PC-3 (cell line): Measurements from ENCODE around the gene JAG2. TPM values are rescaled to one million over a fixed set of nuclear protein-coding genes. Genes with fewer than 3 reads are reported as not detected.

Source experiments
- ATAC-seq: fragments of 200-7000 bp; cut with Tn5 transposase; 2 replicates; pipeline ENCODE4 v1.9.1; 2020; ENCODE audit warnings: mild to moderate bottlenecking, moderate library complexity
- BruUV-seq: library from RNA; stranded (reverse); fragments of 400-500 nt; replicated peaks from 2 replicates; lab custom pipeline; 2021; lab: Mats Ljungman, UMichigan
- CTCF ChIA-PET: fragments of 300-600 bp; sonication (Branson Sonifier 250); formaldehyde crosslinking; loops from one replicate; lab custom pipeline; 2022; ENCODE audit warnings: antibody characterized with exemption; lab: Charles Lee
- POLR2A ChIA-PET: fragments of 300-600 bp; sonication (Branson Sonifier 250); formaldehyde crosslinking; loops from one replicate; lab custom pipeline; 2022; ENCODE audit warnings: antibody characterized with exemption; ENCODE audit not compliant: unreplicated experiment; lab: Charles Lee
- DNase-seq: peaks from one replicate; pipeline ENCODE4 v3.0.0-alpha.2; 2015
- H2AFZ ChIP-seq: fragments of 300-600 bp; sonication (generic); 2 replicates; pipeline ENCODE4 v1.6.0; 2016; ENCODE audit warnings: antibody characterized with exemption, low read length
- H3F3A ChIP-seq: fragments of 300-600 bp; sonication (generic); one replicate; pipeline ENCODE4 v1.6.0; 2017; ENCODE audit warnings: antibody characterized with exemption, low read length, control low read depth, mild to moderate bottlenecking; ENCODE audit not compliant: unreplicated experiment
- H3K27ac ChIP-seq: fragments of 300-600 bp; sonication (generic); 2 replicates; pipeline ENCODE4 v1.5.1; 2016; ENCODE audit warnings: mild to moderate bottlenecking, low read length
- H3K27me3 ChIP-seq: fragments of 300-600 bp; sonication (generic); 2 replicates; pipeline ENCODE4 v1.6.1; 2016; ENCODE audit warnings: low read length, mixed read lengths
- H3K36me3 ChIP-seq: fragments of 300-600 bp; sonication (generic); 2 replicates; pipeline ENCODE4 v1.6.1; 2016; ENCODE audit warnings: low read depth, mixed run types, low read length, mixed read lengths
- H3K4me1 ChIP-seq: fragments of 300-600 bp; sonication (generic); 2 replicates; pipeline ENCODE4 v1.5.1; 2016; ENCODE audit warnings: low read length; ENCODE audit not compliant: insufficient read depth
- H3K4me2 ChIP-seq: fragments of 300-600 bp; sonication (generic); 2 replicates; pipeline ENCODE4 v1.6.0; 2016; ENCODE audit warnings: low read length
- H3K4me3 ChIP-seq: fragments of 300-600 bp; sonication (generic); 2 replicates; pipeline ENCODE4 v1.5.1; 2016; ENCODE audit warnings: mild to moderate bottlenecking, low read length, mixed read lengths
- H3K79me2 ChIP-seq: fragments of 300-600 bp; sonication (generic); 2 replicates; pipeline ENCODE4 v1.6.1; 2017; ENCODE audit warnings: low read length, mixed read lengths
- H3K9ac ChIP-seq: fragments of 300-600 bp; sonication (generic); 2 replicates; pipeline ENCODE4 v1.6.0; 2016; ENCODE audit warnings: mild to moderate bottlenecking, low read length
- H3K9me2 ChIP-seq: fragments of 300-600 bp; sonication (generic); replicated peaks from 2 replicates; pipeline ENCODE4 v1.6.1; 2016; ENCODE audit warnings: mixed run types, low read length, mixed read lengths
- H3K9me3 ChIP-seq: fragments of 300-600 bp; sonication (generic); 2 replicates; pipeline ENCODE4 v1.6.1; 2016; ENCODE audit warnings: low read length, mixed read lengths
- H4K20me1 ChIP-seq: fragments of 300-600 bp; sonication (generic); 2 replicates; pipeline ENCODE4 v1.6.1; 2016; ENCODE audit warnings: low read length, mixed read lengths
- CTCF ChIP-seq: fragments of 300-600 bp; sonication (generic); conservative IDR thresholded peaks from 2 replicates; pipeline ENCODE4 v1.5.1; 2017; ENCODE audit warnings: antibody characterized with exemption, low read depth, mild to moderate bottlenecking, low read length
- EZH2 ChIP-seq: fragments of 300-600 bp; sonication (generic); IDR thresholded peaks from one replicate; pipeline ENCODE4 v1.6.1; 2017; ENCODE audit warnings: antibody characterized with exemption, mild to moderate bottlenecking, low read length; ENCODE audit not compliant: unreplicated experiment
- EZH2phosphoT487 ChIP-seq: fragments of 300-600 bp; sonication (generic); IDR thresholded peaks from 2 replicates; pipeline ENCODE4 v1.6.1; 2018; ENCODE audit warnings: mild to moderate bottlenecking, antibody characterized with exemption, low read length, borderline replicate concordance
- intact Hi-C: fragments of 100-400 bp; cut with micrococcal nuclease; formaldehyde crosslinking; loops from 2 replicates; pipeline ENCODE4 v1.9.0; 2023
- total RNA-seq: library from RNA; depleted of rRNA; stranded (reverse); fragments of >200 nt; gene quantifications from 2 replicates; pipeline ENCODE4 v1.2.3, GENCODE V29; 2014

Gene JAG2
- total RNA-seq, 1 experiment from 2014 or later, result 57.1 TPM

GRCh38 chr14:105095236-105095805 is 73.3 kb downstream of the JAG2 start:
- H4K20me1 ChIP-seq, result no peaks in the 10 kb centered on the region
- no TSS peak for BruUV-seq
- H3K27ac ChIP-seq, result no peak overlapping the region
- no peak for TF ChIP-seq EZH2
- TF ChIP-seq CTCF, result no peak
- TF ChIP-seq EZH2phosphoT487, result no peak
- CTCF ChIA-PET, result no interaction called here
- peaks cover 5% of the 10 kb centered on the region for H3F3A ChIP-seq
- ATAC-seq, result no peak
- no peaks in the 10 kb centered on the region for H3K36me3 ChIP-seq
- no peak for DNase-seq
- no peaks in the 10 kb centered on the region for H3K9me2 ChIP-seq
- intact Hi-C loops, result no loop called here
- H3K79me2 ChIP-seq, result no peaks in the 10 kb centered on the region
- no peak overlapping the region for H3K4me2 ChIP-seq
- H3K27me3 ChIP-seq, result no peaks in the 10 kb centered on the region
- H3K9ac ChIP-seq, result no peak overlapping the region
- H3K4me3 ChIP-seq, result no peak overlapping the region
- H3K4me1 ChIP-seq, result peaks cover 32% of the 10 kb centered on the region
- POLR2A ChIA-PET, result no interaction called here
- no peak overlapping the region for H2AFZ ChIP-seq
- H3K9me3 ChIP-seq, result no peaks in the 10 kb centered on the region

GRCh38 chr14:105094193-105094907 is 74.2 kb downstream of the JAG2 start:
- Histone ChIP-seq H3F3A (peaks cover 5% of the 10 kb centered on the region), H4K20me1 (no peaks in the 10 kb centered on the region), H3K27me3 (no peaks in the 10 kb centered on the region), H3K9ac (peak overlapping the region; percentile 83), H3K36me3 (no peaks in the 10 kb centered on the region), H3K27ac (no peak overlapping the region), H2AFZ (peak overlapping the region; percentile 82), H3K79me2 (no peaks in the 10 kb centered on the region), H3K9me3 (no peaks in the 10 kb centered on the region), H3K9me2 (no peaks in the 10 kb centered on the region), H3K4me3 (peak overlapping the region; percentile 83), H3K4me1 (peaks cover 32% of the 10 kb centered on the region), H3K4me2 (peak overlapping the region; percentile 99)
- ChIA-PET CTCF (no interaction called here), POLR2A (no interaction called here)
- ATAC-seq, result no peak
- TSS peak; percentile 22 for BruUV-seq
- intact Hi-C loops, result loop anchor here (5.0 kb wide), 1 partner anchor 73 kb away; the partner anchor contains the start of gene JAG2
- TF ChIP-seq CTCF, result no peak
- no peak for TF ChIP-seq EZH2phosphoT487
- no peak for TF ChIP-seq EZH2
- no peak for DNase-seq
